A673 (cell line): Measurements from ENCODE around the gene CDK11B.

Experiments
- CTCF ChIP-seq: fragments of 300-800, 200-600 bp; sonication (generic); conservative IDR thresholded peaks from 2 replicates; pipeline ENCODE4 v1.5.1; 2017; ENCODE audit warnings: low read depth, mild to moderate bottlenecking, antibody characterized with exemption, low read length, moderate library complexity, mixed read lengths
- EZH2 ChIP-seq: fragments of 200-600 bp; sonication (generic); IDR thresholded peaks from 2 replicates; pipeline ENCODE4 v1.6.1; 2017; ENCODE audit warnings: borderline replicate concordance, low read depth, mild to moderate bottlenecking, mixed read lengths, antibody characterized with exemption, low read length; ENCODE audit not compliant: poor library complexity, severe bottlenecking

- TF ChIP-seq CTCF (no peak), EZH2 (no peak)
Measured at GRCh38 chr1:1616838-1617237, 42.0 kb downstream of the CDK11B start.
